ENCODE results near the gene THSD4. TPM values are rescaled to one million over a fixed set of nuclear protein-coding genes. Genes with fewer than 3 reads are reported as not detected.

The THSD4 gene
- polyA plus RNA-seq, 3 donors, result 29.8 to 31.9 (median 30.7) TPM

- no peak for DNase-seq
These were observed 570.2 kb downstream of the THSD4 start for GRCh38 chr15:71685420-71685993.

DNA sequence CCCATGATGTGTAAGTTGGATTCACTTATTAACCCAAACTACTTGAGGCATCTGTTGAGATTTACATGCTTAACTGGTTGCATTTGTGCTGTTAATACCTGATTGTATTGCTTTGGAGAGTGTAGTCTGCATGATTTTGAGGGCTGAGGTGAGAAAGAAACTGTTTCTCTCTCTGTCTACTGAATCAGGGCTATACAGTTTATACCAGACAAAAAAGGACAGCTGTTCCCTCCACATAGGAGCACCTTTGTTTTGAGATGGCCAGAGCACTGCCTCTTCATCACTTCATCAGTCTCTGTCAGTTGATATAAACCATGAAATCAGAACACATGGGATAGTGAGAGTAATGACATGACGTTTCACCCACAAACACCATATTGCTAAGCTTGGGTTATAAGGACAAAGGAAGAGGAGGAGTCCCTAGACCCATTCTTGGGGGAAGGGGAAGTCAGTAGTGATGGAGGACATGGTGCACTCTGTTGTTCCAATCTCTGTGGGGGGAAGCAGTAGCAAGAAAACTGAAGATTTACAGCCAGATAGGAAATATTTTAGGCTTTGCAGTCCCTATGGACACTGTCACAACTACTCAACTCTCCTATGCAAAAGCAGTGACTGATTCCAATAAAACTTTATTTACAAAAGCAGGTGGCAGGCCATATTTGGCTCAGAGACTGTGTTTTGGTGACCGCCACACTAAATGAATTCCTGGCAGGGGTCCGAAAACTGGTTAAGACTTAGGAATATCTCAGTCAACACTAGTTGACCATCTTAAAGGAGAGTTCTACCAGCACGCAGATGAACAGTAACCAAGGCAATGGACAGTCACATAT lies 571.2 kb downstream of the THSD4 start:
- no peak for DNase-seq

DNA sequence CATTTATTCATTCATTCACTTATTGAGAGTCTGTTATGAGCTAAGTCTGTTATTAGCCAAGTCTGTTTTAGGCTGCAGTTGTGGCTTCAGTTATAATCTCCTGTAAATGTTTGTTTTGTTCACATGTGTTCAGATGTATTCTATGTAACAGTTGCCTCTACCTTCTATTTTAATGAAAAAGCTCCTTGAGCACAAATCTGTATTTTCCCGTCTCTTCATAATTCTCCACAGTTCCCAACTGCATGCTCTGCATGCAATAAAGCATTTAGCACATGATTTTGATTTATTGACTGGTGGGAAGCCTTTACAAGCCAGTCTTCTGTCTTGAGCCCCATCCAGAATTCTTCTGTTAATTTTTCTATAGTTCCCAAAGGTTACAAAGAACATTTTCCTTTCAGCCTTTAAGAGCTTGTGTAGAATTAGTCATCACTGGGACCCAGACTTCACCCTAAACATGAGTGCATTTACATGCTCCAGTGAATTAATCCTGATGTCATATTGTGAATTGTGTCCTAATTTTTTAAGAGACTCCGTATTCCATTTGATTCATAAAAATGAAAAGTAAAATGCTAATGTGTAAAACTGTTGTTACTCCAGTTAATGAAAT lies 572.7 kb downstream of the THSD4 start:
- no peak for DNase-seq

DNA sequence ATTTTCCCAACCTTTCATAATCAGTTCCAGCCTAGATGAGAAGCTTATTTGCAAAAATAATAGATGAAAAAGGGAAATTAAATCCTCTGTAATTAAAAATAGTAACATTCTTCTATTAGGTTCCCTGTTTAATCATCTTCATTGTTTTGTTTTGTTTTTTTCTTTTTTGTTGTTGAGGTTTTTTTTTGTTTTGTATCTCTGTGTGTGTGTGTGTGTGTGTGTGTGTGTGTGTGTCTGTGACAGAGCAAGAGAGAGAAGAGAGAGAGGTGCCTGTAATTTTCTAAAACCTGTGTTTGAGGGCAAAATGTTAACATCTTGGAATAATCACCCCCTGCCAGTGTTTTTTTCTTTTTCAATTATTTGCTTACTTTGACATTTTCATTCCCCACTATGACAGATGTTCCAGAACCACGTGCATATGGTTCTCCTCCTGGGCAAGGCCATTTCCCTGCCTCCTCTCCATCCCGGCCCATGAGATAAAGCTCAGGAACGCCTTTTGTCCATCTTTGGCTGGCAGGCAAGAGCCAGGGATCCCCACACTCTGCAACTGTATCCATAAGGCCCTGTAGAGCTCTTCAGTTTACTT lies 573.3 kb downstream of the THSD4 start:
- no peak for DNase-seq

GRCh38 chr15:71691081-71691457 lies 575.8 kb downstream of the THSD4 start:
- DNase-seq, result no peak

- DNase-seq, result no peak
These were observed 576.5 kb downstream of the THSD4 start for GRCh38 chr15:71691458-71692417.

- no peak for DNase-seq
These were observed 582.0 kb downstream of the THSD4 start for GRCh38 chr15:71697236-71697635.

DNA sequence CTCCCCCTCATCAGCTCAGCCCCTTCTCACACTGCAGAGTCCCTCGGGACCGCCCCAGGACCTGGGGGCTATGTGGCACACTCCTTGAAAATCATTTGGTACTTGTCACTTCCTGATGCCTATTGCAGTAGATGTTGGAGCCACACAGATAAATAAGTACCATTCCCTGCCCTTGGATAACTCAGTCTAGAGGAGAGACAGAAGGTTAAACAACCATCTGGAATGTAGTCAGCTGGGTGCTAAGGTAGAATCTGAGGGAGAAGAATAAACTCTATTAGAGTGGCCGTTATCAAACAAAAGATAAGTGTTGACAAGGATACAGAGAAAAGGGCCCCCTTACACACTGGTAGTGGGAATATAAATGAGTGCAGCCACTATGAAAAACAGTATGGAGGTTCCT lies 582.8 kb downstream of the THSD4 start:
- DNase-seq, result no peak

GRCh38 chr15:71698742-71699141 lies 583.5 kb downstream of the THSD4 start:
- DNase-seq, result no peak

GRCh38 chr15:71699977-71700376 lies 584.7 kb downstream of the THSD4 start:
- no peak for DNase-seq

DNA sequence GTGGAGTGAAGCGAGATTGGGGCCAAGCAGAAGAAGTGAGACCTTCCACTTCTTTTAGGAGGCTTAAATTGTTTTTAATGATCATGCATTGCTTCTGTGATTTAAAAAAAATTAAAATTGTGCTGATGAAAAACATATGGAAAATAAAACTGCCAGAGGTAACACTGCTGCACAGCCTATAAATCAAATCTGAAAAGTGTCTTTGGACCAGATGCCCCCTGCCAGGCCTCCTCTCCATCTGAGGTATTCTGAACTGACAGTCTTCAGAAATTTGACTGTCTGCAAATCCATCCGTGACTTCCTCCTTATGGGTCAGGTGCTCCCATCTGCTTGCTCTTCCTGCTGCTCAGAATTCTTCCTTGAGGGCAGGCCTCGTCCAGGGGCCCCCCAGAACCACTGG lies 586.5 kb downstream of the THSD4 start:
- DNase-seq, result no peak

DNA sequence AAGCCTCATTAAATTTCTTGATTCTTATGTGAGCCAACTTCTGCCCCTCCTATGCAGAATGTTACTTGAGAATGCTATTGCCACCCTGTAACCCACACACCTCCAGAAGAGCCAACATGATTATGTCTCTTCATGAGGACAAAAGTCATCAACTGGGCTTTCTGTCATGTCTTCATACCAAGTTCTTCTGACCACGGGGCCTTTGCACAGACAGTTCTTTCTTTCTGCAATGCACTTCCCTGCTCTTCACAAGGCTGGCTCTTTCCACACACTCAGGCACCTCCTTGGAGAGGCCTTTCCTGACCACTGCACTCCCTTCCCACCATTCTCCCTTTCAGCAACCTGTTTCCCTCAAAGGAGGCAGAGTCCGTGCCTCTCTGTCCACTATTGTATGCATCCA lies 587.2 kb downstream of the THSD4 start:
- DNase-seq, result no peak

- no peak for DNase-seq
These were observed 589.9 kb downstream of the THSD4 start for GRCh38 chr15:71705151-71705550.

GRCh38 chr15:71706461-71707229 lies 591.4 kb downstream of the THSD4 start:
- no peak for DNase-seq

DNA sequence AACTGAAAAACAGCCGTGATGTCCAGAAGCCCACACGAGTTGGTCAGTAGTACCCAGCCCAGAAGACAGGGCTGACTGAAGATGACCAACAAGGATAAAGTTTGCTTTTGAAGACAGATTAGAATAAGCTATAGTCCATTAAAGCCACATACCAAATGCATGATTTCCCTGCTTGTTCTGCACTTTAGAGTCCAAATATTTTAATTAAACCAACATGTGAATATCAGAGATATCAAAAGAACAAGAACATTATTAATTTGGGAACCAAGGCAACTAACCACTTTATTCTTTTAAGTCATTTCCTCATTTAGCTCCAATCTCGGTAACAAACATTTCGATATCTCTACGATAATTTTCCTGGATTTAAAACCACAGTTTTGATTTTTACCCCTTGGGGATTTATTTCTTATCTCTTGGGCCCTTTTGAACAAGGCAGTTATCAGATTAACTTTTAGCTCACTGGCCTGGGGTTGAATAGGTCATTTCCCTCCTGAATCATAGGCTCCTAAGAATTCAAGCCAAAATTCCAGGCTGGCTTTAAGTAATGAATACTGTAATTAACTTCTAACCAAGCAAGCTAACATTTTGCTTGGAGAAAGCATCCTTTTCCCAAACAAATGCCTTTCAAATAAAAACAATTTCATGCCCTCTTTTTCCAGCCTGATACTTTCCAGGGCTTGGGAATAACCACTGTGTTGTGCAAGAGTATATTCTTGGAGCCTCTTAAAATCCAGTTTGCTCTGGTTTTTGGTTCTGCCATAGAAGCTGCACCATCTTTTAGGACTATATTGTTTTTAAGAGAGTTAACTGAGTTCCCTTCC lies 592.2 kb downstream of the THSD4 start:
- no peak for DNase-seq

GRCh38 chr15:71708051-71708429 lies 592.8 kb downstream of the THSD4 start:
- DNase-seq, result no peak

- no peak for DNase-seq
These were observed 593.5 kb downstream of the THSD4 start for GRCh38 chr15:71708741-71709140.

- DNase-seq, result no peak
These were observed 594.6 kb downstream of the THSD4 start for GRCh38 chr15:71709808-71710418.

DNA sequence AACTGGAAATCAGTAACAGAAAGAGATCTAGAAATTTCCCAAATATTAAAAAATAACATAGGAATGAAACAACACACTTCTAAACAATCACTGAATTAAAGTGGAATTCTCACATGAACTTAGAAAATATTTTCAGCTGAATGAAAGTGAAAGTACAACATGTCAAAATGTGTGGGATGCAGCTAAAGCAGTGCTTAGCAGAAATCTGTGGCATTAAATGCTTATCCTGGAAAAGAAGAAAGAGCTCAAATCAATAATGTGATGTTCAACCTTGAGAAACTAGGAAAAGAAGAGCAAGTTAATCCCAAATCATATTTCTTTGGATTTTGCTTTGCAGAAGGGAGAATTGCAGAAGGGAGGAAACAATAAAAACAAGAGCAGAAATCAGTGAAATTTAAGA lies 596.9 kb downstream of the THSD4 start:
- no peak for DNase-seq
